Right atrium auricular region (tissue), 2 donors: ENCODE measurements around the gene CARMIL3. TPM values are rescaled to one million over a fixed set of nuclear protein-coding genes. Genes with fewer than 3 reads are reported as not detected.
"Not testable (repeated sequence)": the region's sequence is repeated elsewhere in the genome, so short reads cannot be mapped to it uniquely, and the experiment has no call there.

Experiments
- DNase-seq: peaks from one replicate; pipeline ENCODE4 v3.0.0-alpha.2; 2019; ENCODE audit warnings: low spot score
- H3K27ac ChIP-seq, 2 donors: fragments of 200-600 bp; sonication (generic); 1 replicate in 1 of 2; 2 replicates in 1 of 2; pipeline ENCODE4 v1.5.1; 2016 to 2019
- H3K27me3 ChIP-seq, 2 donors: fragments of 200-600 bp; sonication (generic); one replicate each; pipeline versions ENCODE4 v1.5.1 to v1.6.0; 2017 to 2019
- H3K36me3 ChIP-seq: fragments of 200-600 bp; sonication (generic); one replicate; pipeline ENCODE4 v1.5.1; 2016
- H3K4me1 ChIP-seq, 2 donors: fragments of 200-600 bp; sonication (generic); one replicate each; pipeline versions ENCODE4 v1.5.1 to v1.6.0; 2017 to 2019
- H3K4me3 ChIP-seq, 2 donors: fragments of 200-600 bp; sonication (generic); 1 replicate in 1 of 2; 2 replicates in 1 of 2; pipeline ENCODE4 v1.5.1; 2017 to 2019; ENCODE audit warnings: mild to moderate bottlenecking in 1 of 2, moderate library complexity in 1 of 2
- H3K9me3 ChIP-seq, 2 donors: fragments of 200-600 bp; sonication (generic); one replicate each; pipeline ENCODE4 v1.5.1; 2019
- total RNA-seq, 2 donors: library from RNA; depleted of rRNA; stranded (reverse); fragments of >200 nt; gene quantifications; one replicate each; pipeline ENCODE4 v1.1.0, GENCODE V29; 2016
- TF ChIP-seq, protein P1 (sequence below), 2 donors: fragments of 200-600 bp; sonication (generic); IDR thresholded peaks; one replicate each; pipeline ENCODE4 v1.5.1; 2019; ENCODE audit warnings: antibody characterized with exemption in 2 of 2

CARMIL3 gene, protein sequence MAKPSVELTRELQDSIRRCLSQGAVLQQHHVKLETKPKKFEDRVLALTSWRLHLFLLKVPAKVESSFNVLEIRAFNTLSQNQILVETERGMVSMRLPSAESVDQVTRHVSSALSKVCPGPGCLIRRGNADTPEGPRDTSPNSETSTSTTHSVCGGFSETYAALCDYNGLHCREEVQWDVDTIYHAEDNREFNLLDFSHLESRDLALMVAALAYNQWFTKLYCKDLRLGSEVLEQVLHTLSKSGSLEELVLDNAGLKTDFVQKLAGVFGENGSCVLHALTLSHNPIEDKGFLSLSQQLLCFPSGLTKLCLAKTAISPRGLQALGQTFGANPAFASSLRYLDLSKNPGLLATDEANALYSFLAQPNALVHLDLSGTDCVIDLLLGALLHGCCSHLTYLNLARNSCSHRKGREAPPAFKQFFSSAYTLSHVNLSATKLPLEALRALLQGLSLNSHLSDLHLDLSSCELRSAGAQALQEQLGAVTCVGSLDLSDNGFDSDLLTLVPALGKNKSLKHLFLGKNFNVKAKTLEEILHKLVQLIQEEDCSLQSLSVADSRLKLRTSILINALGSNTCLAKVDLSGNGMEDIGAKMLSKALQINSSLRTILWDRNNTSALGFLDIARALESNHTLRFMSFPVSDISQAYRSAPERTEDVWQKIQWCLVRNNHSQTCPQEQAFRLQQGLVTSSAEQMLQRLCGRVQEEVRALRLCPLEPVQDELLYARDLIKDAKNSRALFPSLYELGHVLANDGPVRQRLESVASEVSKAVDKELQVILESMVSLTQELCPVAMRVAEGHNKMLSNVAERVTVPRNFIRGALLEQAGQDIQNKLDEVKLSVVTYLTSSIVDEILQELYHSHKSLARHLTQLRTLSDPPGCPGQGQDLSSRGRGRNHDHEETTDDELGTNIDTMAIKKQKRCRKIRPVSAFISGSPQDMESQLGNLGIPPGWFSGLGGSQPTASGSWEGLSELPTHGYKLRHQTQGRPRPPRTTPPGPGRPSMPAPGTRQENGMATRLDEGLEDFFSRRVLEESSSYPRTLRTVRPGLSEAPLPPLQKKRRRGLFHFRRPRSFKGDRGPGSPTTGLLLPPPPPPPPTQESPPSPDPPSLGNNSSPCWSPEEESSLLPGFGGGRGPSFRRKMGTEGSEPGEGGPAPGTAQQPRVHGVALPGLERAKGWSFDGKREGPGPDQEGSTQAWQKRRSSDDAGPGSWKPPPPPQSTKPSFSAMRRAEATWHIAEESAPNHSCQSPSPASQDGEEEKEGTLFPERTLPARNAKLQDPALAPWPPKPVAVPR (N-terminal part only)
- total RNA-seq, result not detected

DNA sequence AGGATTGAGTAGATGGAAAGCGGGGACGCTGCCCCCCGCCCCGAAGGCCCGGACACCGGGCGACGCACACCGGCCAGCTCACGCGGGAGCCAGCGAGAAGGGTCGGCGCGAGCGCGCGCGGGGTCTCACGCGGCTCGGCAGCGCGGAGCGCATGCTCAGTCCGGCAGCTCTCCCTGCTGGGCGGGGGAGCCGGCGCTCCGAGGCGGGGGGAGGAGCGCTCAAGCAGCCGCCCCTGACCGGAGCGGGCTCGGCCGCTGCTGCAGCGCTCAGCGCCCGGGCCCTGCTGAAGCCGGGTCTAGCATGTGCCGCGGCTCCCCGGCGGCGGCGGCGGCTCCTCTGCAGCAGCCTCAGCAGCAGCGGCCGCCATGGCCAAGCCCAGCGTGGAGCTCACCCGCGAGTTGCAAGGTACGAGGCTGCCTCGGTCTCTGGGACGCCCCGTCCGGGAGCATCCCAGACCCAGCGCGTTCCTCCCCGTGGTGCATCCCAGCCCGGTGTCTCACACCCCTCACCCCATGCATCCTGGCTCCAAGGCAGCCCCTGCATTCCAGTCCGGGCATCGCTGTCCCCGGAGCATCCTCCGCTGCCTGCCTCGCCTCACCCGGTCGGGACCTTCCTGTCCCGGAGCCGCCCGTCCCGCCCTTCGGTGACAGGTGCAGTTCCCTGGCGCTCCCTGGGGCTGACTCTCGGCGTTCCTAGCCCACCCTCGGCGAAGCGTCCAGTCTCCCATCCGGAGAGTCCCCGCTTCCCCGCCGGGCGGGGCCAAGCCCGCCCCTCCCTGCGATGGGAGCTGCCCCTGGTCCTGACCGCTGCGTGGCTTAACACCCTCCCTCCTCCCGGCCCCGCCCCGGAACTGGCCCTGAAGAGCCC is at the start of gene CARMIL3:
CARMIL3 (plus strand) TSS at position 221 of the 867 bp plus-strand sequence; CDS start at position 366, 145 bp downstream.
- Histone ChIP-seq H3K9me3 (no peaks in the 10 kb centered on the region), H3K27ac (peak within 1 kb of the TSS; percentile 57 to 64), H3K4me1 (peaks cover 0 to 10% of the 10 kb centered on the region in 2 donors), H3K36me3 (no peaks in the 10 kb centered on the region), H3K27me3 (no peaks in the 10 kb centered on the region), H3K4me3 (peak within 1 kb of the TSS; percentile 63 to 67)
- TF ChIP-seq, protein P1, sequence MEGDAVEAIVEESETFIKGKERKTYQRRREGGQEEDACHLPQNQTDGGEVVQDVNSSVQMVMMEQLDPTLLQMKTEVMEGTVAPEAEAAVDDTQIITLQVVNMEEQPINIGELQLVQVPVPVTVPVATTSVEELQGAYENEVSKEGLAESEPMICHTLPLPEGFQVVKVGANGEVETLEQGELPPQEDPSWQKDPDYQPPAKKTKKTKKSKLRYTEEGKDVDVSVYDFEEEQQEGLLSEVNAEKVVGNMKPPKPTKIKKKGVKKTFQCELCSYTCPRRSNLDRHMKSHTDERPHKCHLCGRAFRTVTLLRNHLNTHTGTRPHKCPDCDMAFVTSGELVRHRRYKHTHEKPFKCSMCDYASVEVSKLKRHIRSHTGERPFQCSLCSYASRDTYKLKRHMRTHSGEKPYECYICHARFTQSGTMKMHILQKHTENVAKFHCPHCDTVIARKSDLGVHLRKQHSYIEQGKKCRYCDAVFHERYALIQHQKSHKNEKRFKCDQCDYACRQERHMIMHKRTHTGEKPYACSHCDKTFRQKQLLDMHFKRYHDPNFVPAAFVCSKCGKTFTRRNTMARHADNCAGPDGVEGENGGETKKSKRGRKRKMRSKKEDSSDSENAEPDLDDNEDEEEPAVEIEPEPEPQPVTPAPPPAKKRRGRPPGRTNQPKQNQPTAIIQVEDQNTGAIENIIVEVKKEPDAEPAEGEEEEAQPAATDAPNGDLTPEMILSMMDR (IDR thresholded peaks at IDR 0.05), result peak in 1 of 2 donors; percentile 12
- no peak for DNase-seq

DNA sequence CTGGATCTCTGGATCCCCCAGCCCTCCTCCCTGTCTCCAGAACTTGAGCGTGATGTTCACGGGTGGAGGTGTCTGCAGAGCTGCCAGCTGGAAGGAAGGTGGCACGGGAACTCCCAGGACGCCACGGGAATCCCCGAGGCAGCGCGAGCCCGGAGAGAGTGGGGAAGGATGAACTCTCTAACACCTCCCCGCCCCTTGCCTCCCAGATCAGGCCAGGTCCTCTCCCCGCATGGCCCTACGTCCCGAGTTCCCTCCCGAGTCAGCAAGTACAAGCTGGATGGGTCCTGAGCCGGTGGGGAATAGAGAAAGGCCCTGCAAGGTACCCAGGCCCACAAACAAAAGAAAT is 45.4 kb upstream of the CARMIL3 start:
- not testable (repeated sequence) for H3K9me3 ChIP-seq, H3K36me3 ChIP-seq, H3K27me3 ChIP-seq, DNase-seq, H3K4me1 ChIP-seq
- Histone ChIP-seq H3K4me3 (peak overlapping the region in 1 of 2 donors; percentile 51), H3K27ac (peak overlapping the region in 1 of 2 donors; percentile 42)

DNA sequence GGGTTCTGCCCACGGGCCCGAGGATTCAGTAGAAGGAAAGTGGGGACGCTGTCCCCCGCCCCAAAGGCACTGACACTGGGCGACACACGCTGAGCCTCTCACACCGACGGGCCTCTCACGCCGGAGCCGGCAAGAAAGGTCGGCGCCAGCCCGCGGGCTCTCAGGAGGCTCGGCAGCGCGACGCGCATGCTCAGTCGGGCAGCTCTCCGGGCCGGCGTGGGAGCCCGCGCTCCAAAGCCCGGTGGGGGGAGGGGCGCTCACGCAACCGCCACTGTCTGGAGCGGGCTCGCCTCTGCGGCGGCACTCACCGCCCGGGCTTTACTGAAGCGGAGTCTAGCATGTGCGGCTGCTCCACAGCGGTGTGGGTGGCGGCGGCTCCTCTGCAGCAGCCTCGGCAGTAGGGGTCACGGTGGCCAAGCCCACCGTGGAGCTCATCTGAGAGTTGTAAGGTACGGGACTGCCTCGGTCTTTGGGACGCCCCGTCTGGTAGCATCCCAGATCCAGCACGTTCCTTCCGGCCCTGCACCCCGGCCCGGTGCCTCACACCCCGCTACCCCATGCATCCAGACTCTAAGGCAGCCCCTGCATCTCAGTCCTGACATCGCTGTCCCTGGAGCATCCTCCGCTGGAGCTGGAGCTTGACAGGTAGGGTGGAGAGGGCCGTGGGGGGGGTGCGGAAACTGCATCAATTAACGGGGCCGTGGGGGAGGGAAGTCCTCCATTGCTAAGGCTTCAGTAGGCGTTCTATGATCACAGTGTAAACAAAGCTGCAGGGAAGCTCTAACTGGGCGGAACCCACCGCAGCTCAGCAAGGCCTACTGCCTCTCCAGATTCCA is 44.8 kb upstream of the CARMIL3 start:
- H3K27ac ChIP-seq, result peak overlapping the region in 1 of 2 donors; percentile 42
- not testable (repeated sequence) for H3K4me1 ChIP-seq, DNase-seq, H3K9me3 ChIP-seq, H3K27me3 ChIP-seq, H3K36me3 ChIP-seq
- peak overlapping the region in 1 of 2 donors; percentile 51 for H3K4me3 ChIP-seq

DNA sequence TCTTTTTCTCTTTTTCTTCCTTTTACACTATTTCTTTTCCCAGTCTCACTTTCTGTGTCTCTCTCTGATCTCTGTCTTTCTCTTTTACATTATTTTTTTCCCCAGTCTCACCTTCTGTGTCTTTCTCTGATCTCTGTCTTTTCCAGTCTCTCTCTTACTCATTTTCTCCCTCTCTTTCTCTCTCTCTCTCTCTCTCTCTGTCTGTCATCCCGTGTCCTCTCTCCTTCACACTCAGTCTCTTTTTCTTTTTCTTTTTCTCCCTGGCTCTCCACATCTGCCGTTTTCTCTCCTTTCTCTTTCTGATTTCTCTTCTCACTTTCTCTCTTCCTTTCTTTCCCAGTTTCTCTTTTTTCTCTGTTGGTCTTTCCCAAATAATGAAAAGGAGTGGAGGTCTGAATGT is 40.8 kb upstream of the CARMIL3 start:
- TF ChIP-seq, protein P1 (IDR thresholded peaks at IDR 0.05), result no peak
- Histone ChIP-seq H3K27ac (no peak overlapping the region), H3K27me3 (no peaks in the 10 kb centered on the region), H3K4me3 (no peak overlapping the region), H3K36me3 (no peaks in the 10 kb centered on the region), H3K4me1 (peaks cover 0 to 4% of the 10 kb centered on the region in 2 donors), H3K9me3 (no peaks in the 10 kb centered on the region)
- no peak for DNase-seq

DNA sequence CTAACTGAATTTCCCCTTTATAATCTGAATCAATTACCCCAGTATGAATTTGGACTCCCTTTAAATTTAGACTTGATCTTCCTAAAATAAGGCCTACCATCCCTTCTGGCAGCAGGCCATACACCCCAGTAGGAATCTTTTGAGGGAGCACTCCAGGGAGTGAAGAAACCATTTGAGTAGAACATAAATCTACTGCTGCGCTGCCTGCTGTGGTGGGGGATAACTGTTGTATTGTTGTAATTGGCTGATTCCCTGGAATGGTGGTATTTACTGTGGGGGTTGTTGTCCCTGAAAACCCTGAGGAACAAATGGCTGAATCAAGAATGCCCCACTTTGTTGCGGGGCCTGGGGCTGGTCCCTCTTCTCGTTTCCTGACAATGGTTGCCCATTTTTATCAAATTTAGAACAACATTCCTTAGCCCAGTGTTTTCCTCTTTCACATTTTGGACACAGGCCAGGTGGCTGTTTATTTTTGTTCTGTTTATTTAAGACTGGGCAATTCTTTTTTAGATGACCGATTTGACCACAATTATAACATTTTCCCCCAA is 39.0 kb upstream of the CARMIL3 start:
- not testable (repeated sequence) for DNase-seq, H3K4me3 ChIP-seq, H3K4me1 ChIP-seq, H3K27me3 ChIP-seq, H3K27ac ChIP-seq, H3K9me3 ChIP-seq, H3K36me3 ChIP-seq
